Measurements from ENCODE around the gene SCLT1. TPM values are rescaled to one million over a fixed set of nuclear protein-coding genes. Genes with fewer than 3 reads are reported as not detected.

Gene SCLT1
- total and polyA plus RNA-seq, 2 of the 4 experiments (the other 2 are of a cell fraction): 4.9 to 7.7 TPM

DNA sequence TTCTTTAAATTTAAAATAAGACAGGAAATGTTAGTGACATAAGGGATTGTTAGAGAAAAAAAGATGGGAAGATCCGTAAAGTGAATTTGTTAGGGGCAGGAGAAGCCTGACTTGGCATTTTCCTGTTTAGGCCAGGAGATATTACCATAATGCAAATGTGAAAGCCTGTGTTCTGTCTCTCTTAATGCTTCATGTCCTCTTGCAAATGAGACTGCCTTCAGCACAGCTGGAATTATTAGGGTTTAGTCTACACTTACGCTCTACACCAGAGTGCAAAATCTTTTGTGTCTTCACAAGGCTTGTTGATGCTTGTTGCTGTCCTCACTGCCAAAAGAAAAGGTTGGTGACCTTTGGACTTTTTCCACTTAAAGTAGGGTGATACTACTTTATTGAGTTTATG, 227.1 kb downstream of the SCLT1 start:
- Histone ChIP-seq H3K14ac (replicated peaks; ENCODE audit: low read depth, low read length) (no peak overlapping the region), H4K5ac (ENCODE audit: low read depth, low read length) (no peak overlapping the region), H4K8ac (ENCODE audit: low read depth in 2 of 2, low read length in 2 of 2) (no peak overlapping the region), H2BK120ac (ENCODE audit: low read depth, low read length) (no peak overlapping the region), H3K9ac (ENCODE audit: low read depth, low read length) (no peak overlapping the region), H2BK20ac (ENCODE audit: low read depth, low read length) (no peak overlapping the region), H3K18ac (ENCODE audit: low read depth, low read length) (no peak overlapping the region; the same call in 1 of the 2 replicates), H3K9me3 (ENCODE audit: control insufficient read depth, insufficient read depth, low read length) (no peaks in the 10 kb centered on the region), H3K27ac (ENCODE audit: insufficient read depth, low read length) (no peak overlapping the region), H3K79me1 (ENCODE audit: low read depth in 1 of 2, low read length in 2 of 2) (peaks cover 39 to 73% of the 10 kb centered on the region in 2 experiments), H3K4me3 (ENCODE audit: insufficient read depth, low read depth, low read length) (no peak overlapping the region), H3K4me2 (ENCODE audit: low read depth, low read length) (no peak overlapping the region), H3K23ac (ENCODE audit: low read depth, low read length) (no peak overlapping the region), H2AK9ac (replicated peaks; ENCODE audit: low read depth, low read length, poor library complexity) (no peak overlapping the region), H4K91ac (ENCODE audit: insufficient read depth, low read depth, low read length) (no peak overlapping the region), H2AK5ac (ENCODE audit: low read depth, low read length) (no peak overlapping the region), H2AFZ (replicated peaks; ENCODE audit: low read length, poor library complexity) (no peak overlapping the region), H2BK15ac (ENCODE audit: low read depth, low read length) (no peak overlapping the region), H2BK5ac (ENCODE audit: low read depth, low read length, poor library complexity, severe bottlenecking) (no peak overlapping the region), H3K4ac (ENCODE audit: low read depth, low read length) (no peak overlapping the region), H3K9me1 (ENCODE audit: insufficient read depth, low read length) (peaks cover 20% of the 10 kb centered on the region), H4K20me1 (ENCODE audit: insufficient read depth, low read length) (no peaks in the 10 kb centered on the region), H3K27me3 (ENCODE audit: control insufficient read depth, insufficient read depth, low read length) (no peaks in the 10 kb centered on the region), H3K4me1 (ENCODE audit: control insufficient read depth, insufficient read depth, low read length) (peaks cover 16% of the 10 kb centered on the region), H3K56ac (ENCODE audit: extremely low read depth, insufficient read depth, low read length) (no peak overlapping the region), H3K36me3 (ENCODE audit: control insufficient read depth, insufficient read depth, low read length) (peaks cover 40% of the 10 kb centered on the region)
- dilution Hi-C loops (cut with HindIII; ENCODE audit: low sequenced_read_pairs, unreplicated experiment): no loop called here
- BruUV-seq (replicated peaks): no TSS peak
- no peak for DNase-seq
- TF ChIP-seq RFX5 (IDR thresholded peaks at IDR 0.05; ENCODE audit: low read depth, low read length) (no peak), BHLHE40 (IDR thresholded peaks at IDR 0.05; ENCODE audit: low read depth, low read length) (no peak), NFE2L2 (IDR thresholded peaks at IDR 0.05; ENCODE audit: low read depth, low read length) (no peak), FOS (IDR thresholded peaks at IDR 0.05; ENCODE audit: low read depth, low read length) (no peak), SMC3 (IDR thresholded peaks at IDR 0.05; ENCODE audit: low read depth, low read length) (no peak), MAZ (IDR thresholded peaks at IDR 0.05; ENCODE audit: borderline replicate concordance, low read depth, low read length) (no peak), CHD1 (IDR thresholded peaks at IDR 0.05; ENCODE audit: low read depth, low read length) (no peak)
- TF ChIP-seq, protein P1, sequence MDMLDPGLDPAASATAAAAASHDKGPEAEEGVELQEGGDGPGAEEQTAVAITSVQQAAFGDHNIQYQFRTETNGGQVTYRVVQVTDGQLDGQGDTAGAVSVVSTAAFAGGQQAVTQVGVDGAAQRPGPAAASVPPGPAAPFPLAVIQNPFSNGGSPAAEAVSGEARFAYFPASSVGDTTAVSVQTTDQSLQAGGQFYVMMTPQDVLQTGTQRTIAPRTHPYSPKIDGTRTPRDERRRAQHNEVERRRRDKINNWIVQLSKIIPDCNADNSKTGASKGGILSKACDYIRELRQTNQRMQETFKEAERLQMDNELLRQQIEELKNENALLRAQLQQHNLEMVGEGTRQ (IDR thresholded peaks at IDR 0.05; ENCODE audit: low read depth, low read length): no peak
- TF ChIP-seq, protein P2, sequence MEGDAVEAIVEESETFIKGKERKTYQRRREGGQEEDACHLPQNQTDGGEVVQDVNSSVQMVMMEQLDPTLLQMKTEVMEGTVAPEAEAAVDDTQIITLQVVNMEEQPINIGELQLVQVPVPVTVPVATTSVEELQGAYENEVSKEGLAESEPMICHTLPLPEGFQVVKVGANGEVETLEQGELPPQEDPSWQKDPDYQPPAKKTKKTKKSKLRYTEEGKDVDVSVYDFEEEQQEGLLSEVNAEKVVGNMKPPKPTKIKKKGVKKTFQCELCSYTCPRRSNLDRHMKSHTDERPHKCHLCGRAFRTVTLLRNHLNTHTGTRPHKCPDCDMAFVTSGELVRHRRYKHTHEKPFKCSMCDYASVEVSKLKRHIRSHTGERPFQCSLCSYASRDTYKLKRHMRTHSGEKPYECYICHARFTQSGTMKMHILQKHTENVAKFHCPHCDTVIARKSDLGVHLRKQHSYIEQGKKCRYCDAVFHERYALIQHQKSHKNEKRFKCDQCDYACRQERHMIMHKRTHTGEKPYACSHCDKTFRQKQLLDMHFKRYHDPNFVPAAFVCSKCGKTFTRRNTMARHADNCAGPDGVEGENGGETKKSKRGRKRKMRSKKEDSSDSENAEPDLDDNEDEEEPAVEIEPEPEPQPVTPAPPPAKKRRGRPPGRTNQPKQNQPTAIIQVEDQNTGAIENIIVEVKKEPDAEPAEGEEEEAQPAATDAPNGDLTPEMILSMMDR (conservative IDR thresholded peaks at IDR 0.05; ENCODE audit: low read depth, low read length): no peak
- TF ChIP-seq, protein P3, sequence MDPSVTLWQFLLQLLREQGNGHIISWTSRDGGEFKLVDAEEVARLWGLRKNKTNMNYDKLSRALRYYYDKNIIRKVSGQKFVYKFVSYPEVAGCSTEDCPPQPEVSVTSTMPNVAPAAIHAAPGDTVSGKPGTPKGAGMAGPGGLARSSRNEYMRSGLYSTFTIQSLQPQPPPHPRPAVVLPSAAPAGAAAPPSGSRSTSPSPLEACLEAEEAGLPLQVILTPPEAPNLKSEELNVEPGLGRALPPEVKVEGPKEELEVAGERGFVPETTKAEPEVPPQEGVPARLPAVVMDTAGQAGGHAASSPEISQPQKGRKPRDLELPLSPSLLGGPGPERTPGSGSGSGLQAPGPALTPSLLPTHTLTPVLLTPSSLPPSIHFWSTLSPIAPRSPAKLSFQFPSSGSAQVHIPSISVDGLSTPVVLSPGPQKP (IDR thresholded peaks at IDR 0.05; ENCODE audit: borderline replicate concordance, low read depth, low read length): no peak
- 100% methylated on average over 1 of the region's 2 CpGs; no CpG with 5 or more reads in 1 of the 2 experiments for WGBS, 2 experiments (ENCODE audit: extremely low coverage in 2 of 2, insufficient read length in 1 of 2)
- in situ Hi-C loops (cut with MboI; ENCODE audit: low sequenced_read_pairs): loop anchor here (10.0 kb wide), 3 partner anchors 291 to 671 kb away; partner anchors contain the start of gene PGRMC2
- no peak for ATAC-seq (ENCODE audit: low read depth)
- intact Hi-C loops (cut with micrococcal nuclease): no loop called here
- ChIA-PET POLR2A (ENCODE audit: unreplicated experiment) (no interaction called here), CTCF (interaction anchor here (0.6 kb wide), 1 partner anchor 973 kb away, joined by 3 read pairs; no protein-coding TSS in a partner anchor)
